HuH-7.5 (cell line): ENCODE results near the gene SSPN.
"Not testable (repeated sequence)": the region's sequence is repeated elsewhere in the genome, so short reads cannot be mapped to it uniquely, and the experiment has no call there.

Experiments
- DNase-seq: peaks from one replicate; pipeline ENCODE4 v3.0.0; 2011; ENCODE audit warnings: low spot score

Gene SSPN

GRCh38 chr12:26229910-26230309, 34.5 kb downstream of the SSPN start:
- DNase-seq = no peak

- no peak for DNase-seq
These were observed 36.1 kb downstream of the SSPN start for GRCh38 chr12:26231470-26231869.

GRCh38 chr12:26231921-26232320, 36.5 kb downstream of the SSPN start:
- DNase-seq = no peak

DNA sequence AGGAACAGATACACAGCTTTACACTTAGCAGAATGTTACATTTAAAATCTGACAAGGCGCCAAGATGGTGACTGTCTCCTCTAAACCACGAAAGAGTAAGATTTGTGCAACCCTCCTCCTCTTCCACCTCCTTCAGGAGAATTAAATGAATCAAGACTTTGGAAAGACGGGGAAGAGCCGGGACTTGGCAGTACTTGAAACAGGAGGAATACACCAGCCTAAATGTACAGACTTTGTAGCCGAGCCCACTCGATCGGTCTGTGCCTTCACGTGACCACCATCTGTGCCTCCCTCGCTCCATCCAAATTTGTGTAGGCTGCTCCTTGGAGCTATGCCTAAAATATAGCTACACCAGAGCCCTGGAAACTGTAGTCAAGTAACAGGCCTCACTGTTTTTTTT, 38.3 kb downstream of the SSPN start:
- no peak for DNase-seq

DNA sequence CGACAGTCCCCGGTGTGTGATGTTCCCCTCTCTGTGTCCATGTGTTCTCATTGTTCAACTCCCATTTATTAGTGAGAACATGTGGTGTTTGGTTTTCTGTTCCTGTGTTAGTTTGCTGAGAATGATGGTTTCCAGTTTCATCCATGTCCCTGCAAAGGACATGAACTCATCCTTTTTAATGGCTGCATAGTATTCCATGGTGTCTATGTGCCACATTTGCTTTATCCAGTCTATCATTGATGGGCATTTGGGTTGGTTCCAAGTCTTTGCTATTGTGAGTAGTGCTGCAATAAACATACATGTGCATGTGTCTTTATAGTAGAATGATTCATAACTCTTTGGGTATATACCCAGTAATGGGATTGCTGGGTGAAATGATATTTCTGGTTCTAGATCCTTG, 40.1 kb downstream of the SSPN start:
- DNase-seq = not testable (repeated sequence)

DNA sequence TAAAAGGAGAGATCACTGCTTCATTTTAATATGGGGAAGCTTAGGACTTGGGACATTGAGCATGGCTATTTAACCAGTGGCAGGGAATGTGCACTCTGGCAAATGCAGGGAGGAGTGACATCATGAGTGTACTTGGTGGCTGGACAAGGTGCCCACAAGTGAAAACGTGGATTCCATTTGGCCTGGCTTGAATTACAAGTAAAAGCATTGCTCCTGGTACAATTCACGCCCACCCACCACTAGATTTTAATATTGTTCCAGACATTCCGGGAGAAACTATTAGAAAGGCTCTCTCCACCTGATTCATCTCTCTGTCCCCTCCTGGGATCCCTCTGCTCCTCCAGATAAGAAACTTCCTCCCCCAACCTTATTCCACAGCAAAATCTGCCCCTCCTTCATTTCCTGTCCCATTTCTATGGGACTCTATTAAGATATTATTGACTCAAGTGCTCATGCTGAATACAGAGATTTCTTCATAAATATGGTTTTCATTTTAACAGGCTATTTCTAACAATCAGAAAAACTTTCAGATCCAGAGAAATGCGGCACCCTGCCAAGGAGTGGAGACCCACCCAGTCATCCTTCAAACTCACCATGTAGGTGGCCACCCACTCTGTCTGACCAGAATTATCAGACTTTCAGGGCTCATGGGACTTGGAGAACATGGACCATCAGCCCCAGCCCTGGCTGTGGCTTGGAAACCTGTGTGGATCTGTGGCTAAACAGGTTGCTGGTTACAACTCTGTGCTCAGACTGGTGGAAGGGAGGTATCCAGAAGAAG, 43.2 kb downstream of the SSPN start:
- DNase-seq = no peak

- DNase-seq = peak; percentile 33
These were observed 43.9 kb downstream of the SSPN start for GRCh38 chr12:26239122-26239851.

DNA sequence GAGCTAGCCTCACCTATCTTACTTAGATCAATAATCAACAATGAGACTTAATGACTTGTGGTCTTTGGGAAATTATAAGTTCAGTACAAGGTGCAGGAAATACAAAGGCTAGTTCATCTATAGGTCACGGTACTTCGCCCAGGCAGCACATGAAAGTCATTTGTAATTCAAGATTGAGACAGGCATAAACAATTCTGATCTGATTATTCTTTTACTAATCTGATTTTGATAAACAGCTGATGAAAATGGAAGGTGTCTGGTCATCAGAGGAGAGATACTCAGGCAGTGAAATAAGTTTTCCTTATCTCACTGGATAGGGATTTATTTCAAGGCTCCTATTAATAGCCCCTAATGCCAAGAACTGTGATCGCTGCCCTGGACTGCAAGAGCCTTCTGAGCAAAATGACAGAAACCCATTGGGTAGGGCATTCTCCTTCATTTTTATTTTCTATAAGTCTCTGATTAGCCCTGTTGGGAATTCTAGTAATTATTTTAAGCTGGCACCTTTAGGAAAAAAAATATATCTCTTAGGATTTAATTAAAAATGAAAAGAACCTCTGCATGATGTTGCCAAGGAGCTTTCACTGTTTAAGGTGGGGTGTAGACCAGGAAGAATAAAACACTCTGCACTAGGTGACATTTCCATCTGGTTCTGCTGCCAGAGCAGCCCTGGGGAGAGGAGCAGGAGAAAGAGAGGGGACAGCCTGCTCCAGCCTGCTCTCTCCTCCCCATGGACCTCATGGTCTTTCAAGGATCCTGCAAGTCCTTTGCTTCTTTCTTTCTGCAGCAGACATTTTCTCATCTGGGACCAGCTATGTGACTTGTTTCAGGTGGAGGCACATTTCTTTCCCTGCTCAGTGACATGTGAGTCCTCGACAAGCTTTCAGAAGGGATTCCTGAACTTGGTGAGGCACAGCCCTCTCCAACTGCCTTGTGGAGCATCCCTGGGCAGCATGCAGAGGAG, 44.8 kb downstream of the SSPN start:
- DNase-seq = no peak

- DNase-seq = no peak
These were observed 45.7 kb downstream of the SSPN start for GRCh38 chr12:26241080-26241479.

- no peak for DNase-seq
These were observed 47.3 kb downstream of the SSPN start for GRCh38 chr12:26242683-26243082.

GRCh38 chr12:26244503-26244902, 49.1 kb downstream of the SSPN start:
- no peak for DNase-seq

- DNase-seq = no peak
These were observed 50.0 kb downstream of the SSPN start for GRCh38 chr12:26245175-26245942.

DNA sequence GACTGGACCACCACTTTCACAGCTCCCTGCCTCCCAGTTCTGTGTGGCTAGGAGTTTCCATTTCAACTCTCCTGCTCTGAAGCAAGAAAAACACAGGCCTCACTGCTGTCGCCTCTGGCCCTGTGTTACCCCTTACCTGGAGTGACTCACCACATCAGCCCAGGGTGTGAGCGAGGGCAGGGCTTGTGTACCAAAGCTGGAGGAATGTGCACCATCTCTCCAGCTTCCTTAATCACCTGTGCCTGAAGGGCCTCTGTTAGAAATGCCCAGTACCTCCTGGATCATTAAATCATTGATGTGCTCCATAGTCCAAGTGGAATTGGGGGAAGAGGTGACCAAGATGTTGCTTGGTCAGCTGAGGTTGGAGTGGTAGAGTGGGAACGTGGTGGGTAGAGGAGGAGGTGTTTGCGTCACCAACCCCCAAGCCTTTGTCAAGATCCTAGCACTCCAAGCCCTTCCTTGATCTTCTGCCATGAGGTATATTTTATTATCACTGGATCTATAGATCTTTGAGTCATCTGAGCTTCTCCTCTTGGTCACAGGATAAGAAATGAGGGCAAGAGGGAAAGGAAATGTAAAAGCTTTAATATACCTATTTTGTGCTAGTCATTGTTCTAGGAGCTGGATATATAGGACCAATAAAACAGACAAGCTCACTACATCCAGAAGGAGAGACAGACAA, 51.3 kb downstream of the SSPN start:
- no peak for DNase-seq

GRCh38 chr12:26247873-26248272, 52.5 kb downstream of the SSPN start:
- DNase-seq = no peak

GRCh38 chr12:26250801-26251200, 55.4 kb downstream of the SSPN start:
- DNase-seq = no peak

DNA sequence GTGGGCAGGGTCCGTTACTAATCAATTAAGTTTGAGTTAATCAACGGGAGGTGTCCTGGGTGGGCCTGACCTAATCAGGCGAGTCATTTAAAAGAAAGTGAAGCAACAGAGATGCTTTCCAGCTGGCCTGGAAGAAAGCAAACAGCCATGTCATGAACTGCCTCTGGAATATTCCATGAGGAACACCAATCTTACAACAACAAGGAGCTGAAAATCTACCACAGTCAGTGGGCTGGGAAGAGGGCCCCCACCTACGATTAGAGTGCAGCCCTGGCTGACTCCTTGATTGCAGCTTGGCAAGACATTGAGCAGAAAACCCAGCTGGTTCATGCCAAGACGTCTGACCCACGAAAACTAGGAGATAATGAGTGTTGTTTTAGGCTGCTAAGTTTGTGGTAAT, 56.2 kb downstream of the SSPN start:
- DNase-seq = no peak

GRCh38 chr12:26252946-26253345, 57.6 kb downstream of the SSPN start:
- no peak for DNase-seq

- no peak for DNase-seq
These were observed 60.7 kb downstream of the SSPN start for GRCh38 chr12:26255893-26256645.

- no peak for DNase-seq
These were observed 69.0 kb downstream of the SSPN start for GRCh38 chr12:26264215-26264838.

GRCh38 chr12:26265606-26266005, 70.2 kb downstream of the SSPN start:
- DNase-seq = no peak
